GM12878 (cell line): Measurements from ENCODE around the gene PRKCB. TPM values are rescaled to one million over a fixed set of nuclear protein-coding genes. Genes with fewer than 3 reads are reported as not detected.
A peak's percentile ranks its signal among the peaks of the same experiment; 100 is the strongest.

ENCODE experiments used
- ATAC-seq: fragments of 200-7000 bp; cut with Tn5 transposase; 3 replicates; pipeline ENCODE4 v1.9.1; 2020; ENCODE audit warnings: mild to moderate bottlenecking, moderate library complexity
- BruUV-seq: library from RNA; stranded (reverse); fragments of 400-500 nt; replicated peaks from 2 replicates; lab custom pipeline; 2021; lab: Mats Ljungman, UMichigan
- CTCF ChIA-PET: fragments of 300-600 bp; sonication (Branson Sonifier 250); formaldehyde crosslinking; extraction: SDS; loops from one replicate; lab custom pipeline; 2021; ENCODE audit warnings: inconsistent platforms; lab: Yijun Ruan, JAX
- POLR2A ChIA-PET: fragments of 350-600 bp; formaldehyde crosslinking; extraction: SDS; loops from one replicate; lab custom pipeline; 2021; ENCODE audit warnings: inconsistent platforms; lab: Charles Lee
- RAD21 ChIA-PET: fragments of 300-600 bp; sonication (Branson Sonifier 250); formaldehyde crosslinking; loops from one replicate; lab custom pipeline; 2023; ENCODE audit warnings: antibody characterized with exemption; ENCODE audit not compliant: unreplicated experiment; lab: Charles Lee
- SMC1A ChIA-PET: fragments of 300-600 bp; sonication (Branson Sonifier 250); formaldehyde crosslinking; loops from one replicate; lab custom pipeline; 2023; ENCODE audit not compliant: unreplicated experiment, uncharacterized antibody; lab: Charles Lee
- DNase-seq: peaks from one replicate; pipeline ENCODE4 v3.0.0-alpha.2; 2011; ENCODE audit warnings: low read depth, low spot score
- FAIRE-seq: peaks from 3 replicates; lab custom pipeline; 2011; peaks lifted over from hg19 to GRCh38; lab: Jason Lieb, UNC
- H2AFZ ChIP-seq: 2 replicates; pipeline ENCODE4 v1.6.0; 2011; ENCODE audit warnings: low read depth, low read length, control low read depth; ENCODE audit not compliant: control insufficient read depth
- H3K27ac ChIP-seq: 2 replicates; pipeline ENCODE4 v1.5.1; 2011; ENCODE audit warnings: control low read depth; ENCODE audit not compliant: control insufficient read depth, insufficient read depth
- H3K27me3 ChIP-seq, 2 experiments: replicated peaks in 1 of 2; 2 replicates each; pipeline versions ENCODE4 v1.6.0 to v1.6.1; 2011; ENCODE audit warnings: low read length in 1 of 2; ENCODE audit not compliant: control insufficient read depth in 2 of 2, insufficient read depth in 2 of 2
- H3K36me3 ChIP-seq, 2 experiments: 2 replicates each; pipeline ENCODE4 v1.5.1; 2011; ENCODE audit warnings: low read length in 1 of 2; ENCODE audit not compliant: control insufficient read depth in 2 of 2, insufficient read depth in 2 of 2
- H3K4me1 ChIP-seq: 2 replicates; pipeline ENCODE4 v1.6.1; 2011; ENCODE audit warnings: mild to moderate bottlenecking, low read length, moderate library complexity, mixed read lengths; ENCODE audit not compliant: control insufficient read depth, insufficient read depth
- H3K4me2 ChIP-seq: 2 replicates; pipeline ENCODE4 v1.6.0; 2011; ENCODE audit warnings: control low read depth; ENCODE audit not compliant: control insufficient read depth, insufficient read depth
- H3K4me3 ChIP-seq: fragments of 200-600 bp; sonication (generic); 2 replicates; pipeline ENCODE4 v1.5.1; 2016
- H3K79me2 ChIP-seq: 2 replicates; pipeline ENCODE4 v1.6.0; 2011; ENCODE audit warnings: low read length; ENCODE audit not compliant: control insufficient read depth, insufficient read depth
- H3K9ac ChIP-seq: 2 replicates; pipeline ENCODE4 v1.8.0; 2011; ENCODE audit warnings: low read length, control low read depth, mixed read lengths; ENCODE audit not compliant: control insufficient read depth, insufficient read depth
- H3K9me3 ChIP-seq: replicated peaks from 3 replicates; pipeline ENCODE4 v1.5.1; 2011; ENCODE audit warnings: mild to moderate bottlenecking, low read length; ENCODE audit not compliant: control insufficient read depth, insufficient read depth
- H4K20me1 ChIP-seq: 2 replicates; pipeline ENCODE4 v1.6.0; 2011; ENCODE audit not compliant: control insufficient read depth, insufficient read depth
- CHD4 ChIP-seq: fragments of 200-600 bp; sonication (generic); IDR thresholded peaks from 2 replicates; pipeline ENCODE4 v1.6.1; 2016; ENCODE audit warnings: mild to moderate bottlenecking
- NFIC ChIP-seq: IDR thresholded peaks from 2 replicates; pipeline ENCODE4 v1.6.1; 2012; ENCODE audit warnings: low read depth, mild to moderate bottlenecking, inconsistent platforms, low read length, moderate library complexity
- PAX8 ChIP-seq: fragments of 450-650 bp; IDR thresholded peaks from 2 replicates; pipeline ENCODE4 v1.6.1; 2017; ENCODE audit warnings: mild to moderate bottlenecking, moderate library complexity
- RUNX3 ChIP-seq: IDR thresholded peaks from 2 replicates; pipeline ENCODE4 v1.6.1; 2012; ENCODE audit warnings: low read length, inconsistent platforms
- SKIL ChIP-seq: fragments of 450-650 bp; IDR thresholded peaks from 2 replicates; pipeline ENCODE4 v1.6.1; 2017; ENCODE audit warnings: mild to moderate bottlenecking, low read depth, inconsistent platforms; ENCODE audit not compliant: poor library complexity, severe bottlenecking
- STAT3 ChIP-seq: IDR thresholded peaks from 2 replicates; pipeline ENCODE4 v1.6.1; 2011; ENCODE audit warnings: low read depth, low read length, improper control_type of control experiment
- YY1 ChIP-seq: IDR thresholded peaks from 2 replicates; pipeline ENCODE4 v1.6.1; 2011; ENCODE audit warnings: low read depth, mild to moderate bottlenecking, low read length
- ZBTB11 ChIP-seq: fragments of 450-650 bp; formaldehyde crosslinking; IDR thresholded peaks from 2 replicates; pipeline ENCODE4 v1.5.0; 2022; ENCODE audit warnings: mild to moderate bottlenecking, missing genetic modification characterization
- ZZZ3 ChIP-seq: IDR thresholded peaks from 2 replicates; pipeline ENCODE4 v1.6.1; 2011; ENCODE audit warnings: low read depth; ENCODE audit not compliant: control insufficient read depth, insufficient read length
- whole genome bisulfite sequencing: methylation state at CpG from one replicate; pipeline ENCODE4 v1.1.6; 2016; ENCODE audit warnings: low lambda C conversion rate; ENCODE audit not compliant: insufficient replicate concordance, insufficient coverage; ENCODE audit errors: missing lambda C conversion rate; 5-methylcytosine and 5-hydroxymethylcytosine counted together
- in situ Hi-C: fragments of 300-500 bp; cut with MboI; formaldehyde crosslinking; loops from 9 replicates; pipeline ENCODE4 v1.14.3; 2018; ENCODE audit warnings: mixed read lengths
- intact Hi-C: fragments of 100-400 bp; cut with micrococcal nuclease; formaldehyde crosslinking; loops from one replicate; pipeline ENCODE4 v1.14.2; 2022; ENCODE audit not compliant: unreplicated experiment
- polyA plus RNA-seq, 11 experiments: library from polyadenylated mRNA; depleted of rRNA in 4 of 11; unstranded in 6 of 11; stranded (reverse) in 5 of 11; fragments of >200 nt; fragmentation: Nextera tagmentation in 4 of 11; fragmentation: Illumina TruSeq in 1 of 11; extraction: Ambion mirVana in 4 of 11; extraction: Trizol in 1 of 11; gene quantifications; 1 replicate in 1 of 11; 2 replicates in 10 of 11; pipeline versions ENCODE4 v1.2.1 to v1.2.3, GENCODE V29; 2011 to 2016; ENCODE audit warnings: inconsistent platforms in 2 of 11, missing spikeins in 2 of 11, low read depth in 1 of 11
- total RNA-seq, 4 experiments: library from RNA; depleted of rRNA in 3 of 4; stranded (reverse); fragments of >200 nt in 3 of 4; fragmentation: Illumina TruSeq in 1 of 4; extraction: Trizol in 1 of 4; gene quantifications; 2 replicates each; pipeline versions ENCODE4 v1.2.1 to v1.2.3, GENCODE V29; 2013 to 2021
- TF ChIP-seq, protein P1 (sequence below): fragments of 450-650 bp; IDR thresholded peaks from 2 replicates; pipeline ENCODE4 v1.6.1; 2017; ENCODE audit warnings: mild to moderate bottlenecking

The PRKCB gene
- total and polyA plus RNA-seq, 10 of the 15 experiments (the other 5 are each of a cell fraction or from before 2014, with no cell fraction given): 21.4 to 158 (median 97.3) TPM

- peak; percentile 23 for TF ChIP-seq SKIL
- TF ChIP-seq NFIC: peak; percentile 47; the same call in 1 of the 2 replicates
Observed at GRCh38 chr16:23987443-23987842, 151.7 kb downstream of the PRKCB start (continued).

- Histone ChIP-seq H3K9ac (no peak overlapping the region), H3K4me3 (no peak overlapping the region), H3K27me3 (no peaks in the 10 kb centered on the region), H3K27ac (no peak overlapping the region), H3K4me2 (no peak overlapping the region), H4K20me1 (no peaks in the 10 kb centered on the region), H2AFZ (no peak overlapping the region), H3K9me3 (no peaks in the 10 kb centered on the region), H3K36me3 (peaks cover 3 to 16% of the 10 kb centered on the region in 2 experiments), H3K4me1 (peaks cover 15% of the 10 kb centered on the region), H3K79me2 (peaks cover 6% of the 10 kb centered on the region)
- SMC1A ChIA-PET: interaction anchor here (1.0 to 2.7 kb wide), 3 partner anchors 20 to 187 kb away, joined by 3 to 7 read pairs (median 6); no protein-coding TSS in a partner anchor
- CTCF ChIA-PET: interaction anchor here (1.1 to 6.5 kb wide), 4 partner anchors 9 to 187 kb away, joined by 3 to 25 read pairs (median 4); no protein-coding TSS in a partner anchor
- DNase-seq (no peak), ATAC-seq (no peak), FAIRE-seq (no peak)
- RAD21 ChIA-PET: no interaction called here
- BruUV-seq: no TSS peak
- TF ChIP-seq CHD4: no peak
- TF ChIP-seq ZBTB11 (CRISPR knock-in tag): no peak
- TF ChIP-seq RUNX3: no peak
- TF ChIP-seq YY1: no peak
- TF ChIP-seq, protein P1, sequence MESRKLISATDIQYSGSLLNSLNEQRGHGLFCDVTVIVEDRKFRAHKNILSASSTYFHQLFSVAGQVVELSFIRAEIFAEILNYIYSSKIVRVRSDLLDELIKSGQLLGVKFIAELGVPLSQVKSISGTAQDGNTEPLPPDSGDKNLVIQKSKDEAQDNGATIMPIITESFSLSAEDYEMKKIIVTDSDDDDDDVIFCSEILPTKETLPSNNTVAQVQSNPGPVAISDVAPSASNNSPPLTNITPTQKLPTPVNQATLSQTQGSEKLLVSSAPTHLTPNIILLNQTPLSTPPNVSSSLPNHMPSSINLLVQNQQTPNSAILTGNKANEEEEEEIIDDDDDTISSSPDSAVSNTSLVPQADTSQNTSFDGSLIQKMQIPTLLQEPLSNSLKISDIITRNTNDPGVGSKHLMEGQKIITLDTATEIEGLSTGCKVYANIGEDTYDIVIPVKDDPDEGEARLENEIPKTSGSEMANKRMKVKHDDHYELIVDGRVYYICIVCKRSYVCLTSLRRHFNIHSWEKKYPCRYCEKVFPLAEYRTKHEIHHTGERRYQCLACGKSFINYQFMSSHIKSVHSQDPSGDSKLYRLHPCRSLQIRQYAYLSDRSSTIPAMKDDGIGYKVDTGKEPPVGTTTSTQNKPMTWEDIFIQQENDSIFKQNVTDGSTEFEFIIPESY: no peak
- no peak for TF ChIP-seq STAT3
- no peak for TF ChIP-seq PAX8
- TF ChIP-seq ZZZ3: no peak
- WGBS: 94% methylated on average over 3 of the region's 3 CpGs
- intact Hi-C loops (no loop called here), in situ Hi-C loops (no loop called here)
- POLR2A ChIA-PET: interaction anchor here (0.6 to 0.9 kb wide), 3 partner anchors 19 to 149 kb away, joined by 3 to 4 read pairs (median 3); no protein-coding TSS in a partner anchor
Observed at GRCh38 chr16:23990507-23990906, 154.7 kb downstream of the PRKCB start.
